B cell (primary cell): ENCODE data around the gene SLC35E1.

Experiments used
- CTCF ChIP-seq: fragments of 200-600 bp; IDR thresholded peaks from one replicate; pipeline ENCODE4 v1.8.0; 2022; ENCODE audit warnings: antibody characterized with exemption, mild to moderate bottlenecking
- EZH2 ChIP-seq: IDR thresholded peaks from 2 replicates; pipeline ENCODE4 v1.6.1; 2012; ENCODE audit warnings: borderline replicate concordance, low read depth, mild to moderate bottlenecking, moderate library complexity, low read length; ENCODE audit not compliant: insufficient read depth, poor library complexity, severe bottlenecking

DNA sequence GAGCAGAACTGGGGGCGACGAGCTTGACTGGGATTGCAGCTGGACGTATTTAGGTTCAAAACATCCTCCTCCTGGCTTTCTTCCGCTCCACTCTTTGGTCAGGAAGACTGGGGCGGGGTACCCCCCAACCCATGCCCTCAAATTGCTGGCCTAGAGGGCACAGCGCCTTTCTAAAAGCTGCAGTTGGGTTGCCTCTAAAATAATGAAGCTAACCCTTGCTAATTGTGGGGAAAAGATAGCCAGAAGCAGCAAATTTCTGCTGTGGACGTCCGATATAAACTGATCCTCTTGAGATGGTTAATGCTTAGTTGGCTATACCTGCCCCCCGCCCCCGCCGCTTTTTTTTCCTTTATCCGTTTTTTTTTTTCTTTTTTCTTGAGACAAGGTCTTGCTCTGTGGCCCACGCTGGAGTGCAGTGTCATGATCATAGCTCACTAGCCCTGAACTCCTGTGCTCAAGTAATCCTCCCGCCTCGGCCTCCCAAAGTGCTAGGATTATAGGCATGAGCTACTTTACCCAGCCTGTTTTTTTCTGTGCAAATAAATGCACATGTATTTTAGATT lies 29.2 kb downstream of the SLC35E1 start:
- no peak for TF ChIP-seq EZH2
- no peak for TF ChIP-seq CTCF
